ENCODE data around the gene SETD2.
"Not testable (repeated sequence)": the region's sequence is repeated elsewhere in the genome, so short reads cannot be mapped to it uniquely, and the experiment has no call there.

SETD2 gene

GRCh38 chr3:47042231-47042791 lies 121.6 kb downstream of the SETD2 start:
- H3K4me2 ChIP-seq (ENCODE audit: low read length): no peak overlapping the region
- H3K4me1 ChIP-seq (ENCODE audit: control insufficient read depth, low read length): peaks cover 48% of the 10 kb centered on the region
- no peaks in the 10 kb centered on the region for H3K9me3 ChIP-seq (ENCODE audit: control insufficient read depth, insufficient read depth, low read length)
- H4K20me1 ChIP-seq (ENCODE audit: control insufficient read depth, insufficient read depth, low read depth, low read length): peaks cover 4% of the 10 kb centered on the region; the same call in 1 of the 2 replicates
- no peak for TF ChIP-seq EZH2phosphoT487 (IDR thresholded peaks at IDR 0.05; ENCODE audit: borderline replicate concordance, low read length)
- TF ChIP-seq CTCF (IDR thresholded peaks at IDR 0.05; ENCODE audit: low read depth, low read length, poor library complexity, severe bottlenecking): no peak
- no peak overlapping the region for H3K27ac ChIP-seq (ENCODE audit: low read depth, low read length)
- H3K79me2 ChIP-seq (ENCODE audit: control insufficient read depth, low read length): peaks cover 9% of the 10 kb centered on the region
- H3K36me3 ChIP-seq (ENCODE audit: control insufficient read depth, low read length): peaks cover 68% of the 10 kb centered on the region
- no peak overlapping the region for H3K4me3 ChIP-seq (ENCODE audit: low read length)
- no peaks in the 10 kb centered on the region for H3K27me3 ChIP-seq (ENCODE audit: control insufficient read depth, low read length)
- peaks cover 16% of the 10 kb centered on the region for H3F3A ChIP-seq (ENCODE audit: control insufficient read depth, insufficient read depth)
- no peaks in the 10 kb centered on the region for H3K9me2 ChIP-seq (replicated peaks; ENCODE audit: control insufficient read depth, low read length)

GRCh38 chr3:47041114-47041513 lies 122.8 kb downstream of the SETD2 start:
- H3K36me3 ChIP-seq (ENCODE audit: control insufficient read depth, low read length): peaks cover 64% of the 10 kb centered on the region
- no peaks in the 10 kb centered on the region for H3K9me3 ChIP-seq (ENCODE audit: control insufficient read depth, insufficient read depth, low read length)
- no peak overlapping the region for H3K4me2 ChIP-seq (ENCODE audit: low read length)
- no peak overlapping the region for H3K4me3 ChIP-seq (ENCODE audit: low read length)
- peaks cover 4% of the 10 kb centered on the region; the same call in 1 of the 2 replicates for H4K20me1 ChIP-seq (ENCODE audit: control insufficient read depth, insufficient read depth, low read depth, low read length)
- H3K27me3 ChIP-seq (ENCODE audit: control insufficient read depth, low read length): no peaks in the 10 kb centered on the region
- peaks cover 10% of the 10 kb centered on the region for H3F3A ChIP-seq (ENCODE audit: control insufficient read depth, insufficient read depth)
- peaks cover 39% of the 10 kb centered on the region for H3K4me1 ChIP-seq (ENCODE audit: control insufficient read depth, low read length)
- TF ChIP-seq CTCF (IDR thresholded peaks at IDR 0.05; ENCODE audit: low read depth, low read length, poor library complexity, severe bottlenecking): no peak
- no peak for TF ChIP-seq EZH2phosphoT487 (IDR thresholded peaks at IDR 0.05; ENCODE audit: borderline replicate concordance, low read length)
- peaks cover 3% of the 10 kb centered on the region; the same call in 1 of the 2 replicates for H3K79me2 ChIP-seq (ENCODE audit: control insufficient read depth, low read length)
- no peak overlapping the region for H3K27ac ChIP-seq (ENCODE audit: low read depth, low read length)
- H3K9me2 ChIP-seq (replicated peaks; ENCODE audit: control insufficient read depth, low read length): no peaks in the 10 kb centered on the region

GRCh38 chr3:47037302-47037701 lies 126.6 kb downstream of the SETD2 start:
- Histone ChIP-seq H3K4me2 (ENCODE audit: low read length) (peak overlapping the region; percentile 43), H3K4me1 (ENCODE audit: control insufficient read depth, low read length) (peaks cover 35% of the 10 kb centered on the region), H3K36me3 (ENCODE audit: control insufficient read depth, low read length) (peaks cover 80% of the 10 kb centered on the region), H3K4me3 (ENCODE audit: low read length) (peak overlapping the region; percentile 40), H3K27ac (ENCODE audit: low read depth, low read length) (peak overlapping the region; percentile 68)
- not testable (repeated sequence) for H3K79me2 ChIP-seq (ENCODE audit: control insufficient read depth, low read length); H4K20me1 ChIP-seq (ENCODE audit: control insufficient read depth, insufficient read depth, low read depth, low read length); H3K9me3 ChIP-seq (ENCODE audit: control insufficient read depth, insufficient read depth, low read length); H3K27me3 ChIP-seq (ENCODE audit: control insufficient read depth, low read length); H3K9me2 ChIP-seq (replicated peaks; ENCODE audit: control insufficient read depth, low read length); H3F3A ChIP-seq (ENCODE audit: control insufficient read depth, insufficient read depth)

- Histone ChIP-seq H3K4me1 (ENCODE audit: control insufficient read depth, low read length) (peaks cover 35% of the 10 kb centered on the region), H3K27ac (ENCODE audit: low read depth, low read length) (no peak overlapping the region)
- TF ChIP-seq EZH2phosphoT487 (IDR thresholded peaks at IDR 0.05; ENCODE audit: borderline replicate concordance, low read length): no peak
- TF ChIP-seq CTCF (IDR thresholded peaks at IDR 0.05; ENCODE audit: low read depth, low read length, poor library complexity, severe bottlenecking): no peak
Observed at GRCh38 chr3:47036145-47036544, 127.8 kb downstream of the SETD2 start.

More at GRCh38 chr3:47036145-47036544, 127.8 kb downstream of the SETD2 start:
- peaks cover 3% of the 10 kb centered on the region; the same call in 1 of the 2 replicates for H3K79me2 ChIP-seq (ENCODE audit: control insufficient read depth, low read length)
- H3K27me3 ChIP-seq (ENCODE audit: control insufficient read depth, low read length): no peaks in the 10 kb centered on the region
- H3F3A ChIP-seq (ENCODE audit: control insufficient read depth, insufficient read depth): peaks cover 8% of the 10 kb centered on the region
- no peak overlapping the region for H3K4me2 ChIP-seq (ENCODE audit: low read length)
- H3K4me3 ChIP-seq (ENCODE audit: low read length): no peak overlapping the region
- H3K9me2 ChIP-seq (replicated peaks; ENCODE audit: control insufficient read depth, low read length): no peaks in the 10 kb centered on the region
- no peaks in the 10 kb centered on the region for H3K9me3 ChIP-seq (ENCODE audit: control insufficient read depth, insufficient read depth, low read length)
- H4K20me1 ChIP-seq (ENCODE audit: control insufficient read depth, insufficient read depth, low read depth, low read length): peaks cover 4% of the 10 kb centered on the region; the same call in 1 of the 2 replicates
- H3K36me3 ChIP-seq (ENCODE audit: control insufficient read depth, low read length): peaks cover 76% of the 10 kb centered on the region

All from DOHH2 (cell line).